Sigmoid colon (tissue), 7 donors: ENCODE results near the gene YTHDF1. TPM values are rescaled to one million over a fixed set of nuclear protein-coding genes. Genes with fewer than 3 reads are reported as not detected.

ENCODE experiments used
- DNase-seq: peaks from one replicate; pipeline ENCODE4 v3.0.0-alpha.2; 2019
- H3K27ac ChIP-seq, 4 donors: fragments of 200-600 bp; sonication (generic); one replicate each; pipeline ENCODE4 v1.5.1; 2016 to 2019; ENCODE audit warnings: mild to moderate bottlenecking in 1 of 4
- H3K27me3 ChIP-seq, 3 donors: fragments of 200-600 bp; sonication (generic); one replicate each; pipeline ENCODE4 v1.5.1; 2019; ENCODE audit warnings: mild to moderate bottlenecking in 1 of 3
- H3K36me3 ChIP-seq, 4 donors: fragments of 200-600 bp; sonication (generic); one replicate each; pipeline ENCODE4 v1.5.1; 2016 to 2019
- H3K4me1 ChIP-seq, 4 donors: fragments of 200-600 bp; sonication (generic); one replicate each; pipeline ENCODE4 v1.5.1; 2017 to 2019
- H3K4me3 ChIP-seq, 4 donors: fragments of 200-600 bp; sonication (generic); one replicate each; pipeline ENCODE4 v1.5.1; 2017 to 2019; ENCODE audit warnings: mild to moderate bottlenecking in 2 of 4, moderate library complexity in 1 of 4
- H3K9me3 ChIP-seq, 4 donors: fragments of 200-600 bp in 3 of 4; sonication (generic) in 3 of 4; one replicate each; pipeline versions ENCODE4 v1.5.1 to v1.6.1; 2013 to 2019
- CTCF ChIP-seq, 4 experiments: fragments of 450-650 bp in 3 of 4; fragments of 200-600 bp in 1 of 4; IDR thresholded peaks; one replicate each; pipeline ENCODE4 v1.5.1; 2016 to 2019; ENCODE audit warnings: antibody characterized with exemption in 4 of 4, mild to moderate bottlenecking in 3 of 4, moderate library complexity in 2 of 4
- EP300 ChIP-seq, 4 donors: sonication (generic); formaldehyde crosslinking; IDR thresholded peaks; one replicate each; pipeline ENCODE4 v1.6.1; 2017; ENCODE audit warnings: antibody characterized with exemption in 4 of 4
- POLR2A ChIP-seq, 2 donors: fragments of 450-650 bp; IDR thresholded peaks; one replicate each; pipeline ENCODE4 v1.6.1; 2016; ENCODE audit warnings: antibody characterized with exemption in 2 of 2, mild to moderate bottlenecking in 2 of 2, moderate library complexity in 2 of 2
- POLR2AphosphoS5 ChIP-seq, 4 donors: sonication (generic); formaldehyde crosslinking; IDR thresholded peaks; one replicate each; pipeline ENCODE4 v1.6.1; 2017; ENCODE audit warnings: antibody characterized with exemption in 4 of 4
- WGBS, 2 donors: extraction: QIAGEN DNeasy Blood & Tissue Kit; methylation state at CpG; one replicate each; pipeline ENCODE4 v1.1.7; 2013; 5-methylcytosine and 5-hydroxymethylcytosine counted together
- intact Hi-C: fragments of 100-400 bp; cut with DNase I; formaldehyde crosslinking; loops from one replicate; pipeline ENCODE4 v1.15.1; 2023
- polyA plus RNA-seq, 3 donors: library from polyadenylated mRNA; stranded (reverse); fragments of 200-250 nt; gene quantifications; one replicate each; pipeline ENCODE4 v1.2.3, GENCODE V29; 2013
- total RNA-seq, 4 donors: library from RNA; depleted of rRNA; stranded (reverse); fragments of >200 nt; gene quantifications; one replicate each; pipeline ENCODE4 v1.1.0, GENCODE V29; 2016
- donor health status: healthy with polysubstance abuse.
- donor health status: Bipolar disorder and iron deficiency.
- donor health status: healthy.

Gene YTHDF1
- total and polyA plus RNA-seq, 7 donors = 15.3 to 25.0 (median 22.4) TPM

- Histone ChIP-seq H3K9me3 (no peaks in the 10 kb centered on the region), H3K27me3 (no peaks in the 10 kb centered on the region), H3K27ac (no peak overlapping the region), H3K4me1 (no peaks in the 10 kb centered on the region), H3K4me3 (no peak overlapping the region), H3K36me3 (peaks cover 0 to 16% (median 5%) of the 10 kb centered on the region in 4 donors)
- 81 to 89% methylated on average over 20 of the region's 20 CpGs for WGBS, 2 donors
- no peak for DNase-seq
- TF ChIP-seq CTCF (IDR thresholded peaks at IDR 0.05) (no peak), POLR2A (IDR thresholded peaks at IDR 0.05) (no peak), EP300 (IDR thresholded peaks at IDR 0.05) (no peak), POLR2AphosphoS5 (IDR thresholded peaks at IDR 0.05) (no peak)
- intact Hi-C loops = no loop called here
These were observed 25.1 kb downstream of the YTHDF1 start for GRCh38 chr20:63190828-63191227.

GRCh38 chr20:63189846-63190559, 25.9 kb downstream of the YTHDF1 start:
- Histone ChIP-seq H3K36me3 (peaks cover 0 to 8% (median 2%) of the 10 kb centered on the region in 4 donors), H3K27ac (no peak overlapping the region), H3K4me1 (no peaks in the 10 kb centered on the region), H3K4me3 (no peak overlapping the region), H3K27me3 (no peaks in the 10 kb centered on the region), H3K9me3 (no peaks in the 10 kb centered on the region)
- DNase-seq = no peak
- 90 to 93% methylated on average over 17 of the region's 17 CpGs for WGBS, 2 donors
- TF ChIP-seq EP300 (IDR thresholded peaks at IDR 0.05) (no peak), CTCF (IDR thresholded peaks at IDR 0.05) (no peak), POLR2A (IDR thresholded peaks at IDR 0.05) (no peak)
- intact Hi-C loops = no loop called here

- no peak for TF ChIP-seq EP300 (IDR thresholded peaks at IDR 0.05)
- no peak for TF ChIP-seq POLR2A (IDR thresholded peaks at IDR 0.05)
- no peak for TF ChIP-seq POLR2AphosphoS5 (IDR thresholded peaks at IDR 0.05)
- no peak for TF ChIP-seq CTCF (IDR thresholded peaks at IDR 0.05)
- Histone ChIP-seq H3K9me3 (no peaks in the 10 kb centered on the region), H3K27me3 (no peaks in the 10 kb centered on the region), H3K4me3 (no peak overlapping the region), H3K36me3 (peaks cover 0 to under 1% (median 0%) of the 10 kb centered on the region in 4 donors), H3K4me1 (no peaks in the 10 kb centered on the region), H3K27ac (no peak overlapping the region)
- intact Hi-C loops = no loop called here
- no peak for DNase-seq
- 79 to 84% methylated on average over 5 of the region's 5 CpGs for WGBS, 2 donors
These were observed 26.6 kb downstream of the YTHDF1 start for GRCh38 chr20:63189322-63189642.

GRCh38 chr20:63188641-63189321, 27.1 kb downstream of the YTHDF1 start:
- Histone ChIP-seq H3K36me3 (no peaks in the 10 kb centered on the region), H3K27me3 (no peaks in the 10 kb centered on the region), H3K4me3 (no peak overlapping the region), H3K9me3 (no peaks in the 10 kb centered on the region), H3K4me1 (no peaks in the 10 kb centered on the region), H3K27ac (no peak overlapping the region)
- WGBS, 2 donors = 39 to 65% methylated on average over 15 of the region's 15 CpGs
- intact Hi-C loops = no loop called here
- no peak for DNase-seq
- no peak for TF ChIP-seq CTCF (IDR thresholded peaks at IDR 0.05)
- no peak for TF ChIP-seq POLR2AphosphoS5 (IDR thresholded peaks at IDR 0.05)
- no peak for TF ChIP-seq EP300 (IDR thresholded peaks at IDR 0.05)
- TF ChIP-seq POLR2A (IDR thresholded peaks at IDR 0.05) = no peak
